LHCN-M2 (cell line): ENCODE results near the gene ZCCHC24. TPM values are rescaled to one million over a fixed set of nuclear protein-coding genes. Genes with fewer than 3 reads are reported as not detected.

ENCODE experiments used
- DNase-seq: peaks from one replicate; pipeline ENCODE4 v3.0.0-alpha.2; 2012; ENCODE audit warnings: low read depth
- total RNA-seq: library from RNA; depleted of rRNA; stranded (reverse); fragments of >200 nt; gene quantifications from 2 replicates; pipeline ENCODE4 v1.2.3, GENCODE V29; 2014

ZCCHC24 gene
- total RNA-seq, 1 experiment from 2014 or later: 17.7 TPM

GRCh38 chr10:79431891-79432831 lies 13.3 kb downstream of the ZCCHC24 start:
- no peak for DNase-seq

DNA sequence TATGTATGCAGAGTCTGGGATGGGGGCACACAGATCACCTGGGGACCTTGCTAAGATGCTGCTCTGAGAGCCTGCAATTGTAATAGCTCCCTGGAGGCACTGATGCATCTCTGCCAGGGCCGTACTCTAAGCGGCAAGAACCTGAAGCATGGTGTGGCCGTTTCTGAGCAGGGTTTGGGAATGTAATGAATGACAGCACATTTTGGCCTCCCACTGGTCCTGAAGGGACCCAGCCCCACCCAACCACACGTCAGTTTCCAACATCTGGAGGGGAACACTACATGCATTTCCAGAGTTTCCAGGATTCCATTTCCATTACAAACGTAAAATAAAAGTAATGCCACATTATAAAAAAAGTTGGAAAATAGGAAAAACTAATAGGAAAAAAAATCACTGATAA lies 14.0 kb downstream of the ZCCHC24 start:
- no peak for DNase-seq

- DNase-seq: no peak
Observed at GRCh38 chr10:79430936-79431335, 14.5 kb downstream of the ZCCHC24 start.

DNA sequence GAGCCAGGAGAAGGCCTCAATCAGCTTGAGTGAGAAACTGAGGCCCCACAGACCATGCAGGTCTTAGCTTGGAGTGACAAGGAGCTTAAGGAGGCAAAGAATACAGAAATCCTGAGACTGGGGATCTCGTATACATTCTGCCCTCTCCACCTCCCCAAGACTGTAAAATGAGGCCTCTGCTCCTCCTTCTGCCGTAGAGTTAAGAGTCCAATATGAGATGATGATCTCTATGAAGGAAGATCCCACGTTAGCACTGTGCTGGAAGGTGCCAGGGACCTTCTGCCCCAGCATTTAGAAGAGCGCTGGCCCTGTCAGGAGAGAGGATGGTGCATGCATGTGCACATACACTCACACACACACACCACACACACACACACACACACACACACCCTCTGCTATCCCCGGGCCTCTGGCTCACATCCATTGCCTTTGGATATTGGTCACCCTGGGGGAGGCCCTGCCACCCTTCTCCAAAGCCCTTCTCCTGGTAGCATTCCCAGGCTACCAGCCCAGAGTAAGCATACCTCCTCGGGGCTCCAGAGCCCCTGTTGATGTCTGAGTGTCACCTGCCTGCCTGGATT lies 15.0 kb downstream of the ZCCHC24 start:
- DNase-seq: no peak

DNA sequence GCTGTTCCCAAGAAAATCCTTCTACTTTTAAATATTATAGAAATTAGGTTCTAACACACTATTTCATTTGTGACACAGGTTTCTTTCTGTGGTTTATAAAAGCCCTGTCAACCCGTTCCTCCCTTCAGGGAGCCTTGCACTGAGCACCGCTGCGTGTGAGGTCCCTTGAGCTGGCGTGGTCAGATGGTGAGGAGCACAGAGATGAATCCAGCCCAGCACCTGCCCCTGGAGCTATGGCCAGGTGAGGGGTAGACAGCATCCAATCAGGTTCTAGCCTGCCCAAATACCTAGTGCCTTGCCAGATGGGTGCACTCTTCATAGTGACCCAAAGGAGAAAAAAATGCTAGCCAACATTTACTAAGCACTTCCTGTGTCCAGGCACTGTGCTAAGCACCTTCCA lies 15.7 kb downstream of the ZCCHC24 start:
- DNase-seq: no peak

DNA sequence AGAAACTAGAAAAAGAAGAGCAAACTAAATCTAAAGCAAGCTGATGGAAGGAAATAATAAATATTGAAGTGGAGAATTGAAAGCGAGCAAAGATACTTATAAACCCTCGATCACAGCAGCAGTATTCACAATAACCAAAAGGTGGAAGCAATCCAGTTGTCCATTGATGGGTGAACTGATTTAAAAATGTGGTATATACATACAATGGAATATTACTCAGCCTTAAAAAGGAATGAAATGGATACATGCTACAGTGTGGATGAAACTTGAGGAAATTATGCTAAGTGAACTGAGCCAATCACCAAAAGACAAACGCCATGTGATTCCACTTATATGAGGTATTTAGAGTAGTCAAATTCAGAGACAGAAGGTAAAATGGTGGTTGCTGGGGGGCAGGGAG lies 17.5 kb downstream of the ZCCHC24 start:
- no peak for DNase-seq

GRCh38 chr10:79425074-79425532 lies 20.3 kb downstream of the ZCCHC24 start:
- no peak for DNase-seq

GRCh38 chr10:79424221-79425073 lies 21.0 kb downstream of the ZCCHC24 start:
- no peak for DNase-seq

- peak; percentile 87 for DNase-seq
Observed at GRCh38 chr10:79422178-79422892, 23.1 kb downstream of the ZCCHC24 start.

GRCh38 chr10:79420974-79421688 lies 24.3 kb downstream of the ZCCHC24 start:
- DNase-seq: no peak

DNA sequence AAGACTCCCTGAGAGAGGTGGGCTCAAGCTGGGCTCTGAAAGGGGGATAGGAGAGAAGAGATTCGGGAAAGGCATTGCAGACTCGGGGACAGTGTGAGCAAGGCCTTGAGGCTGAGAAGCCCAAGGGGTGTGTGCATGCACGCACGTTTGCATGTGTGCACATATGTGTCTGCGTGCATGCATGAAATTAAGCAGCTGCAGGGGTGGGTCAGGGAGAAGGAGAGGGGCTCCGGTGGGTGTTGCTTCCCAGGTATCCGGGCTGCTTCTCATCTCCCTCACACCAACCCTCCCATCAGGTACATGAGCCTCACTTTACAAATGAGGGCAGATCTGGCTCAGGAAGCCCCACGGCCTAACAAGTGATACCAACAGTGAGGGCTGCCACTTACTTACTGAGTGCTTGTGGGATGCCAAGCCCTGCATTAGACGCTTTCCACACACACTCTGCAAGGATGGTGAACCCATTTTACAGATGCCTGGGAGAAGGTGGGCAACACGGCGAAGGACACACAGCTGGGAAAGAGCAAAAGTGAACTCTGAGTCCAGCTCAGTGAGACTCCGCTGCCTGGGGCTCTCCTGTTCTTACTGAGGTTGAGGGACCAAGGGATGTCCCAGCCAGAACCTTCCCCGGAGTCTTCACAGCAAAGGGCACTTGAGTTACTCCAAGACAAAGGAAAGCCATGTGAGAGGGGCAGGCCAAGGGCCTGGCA lies 26.4 kb downstream of the ZCCHC24 start:
- DNase-seq: no peak

GRCh38 chr10:79418274-79418673 lies 27.1 kb downstream of the ZCCHC24 start:
- no peak for DNase-seq

DNA sequence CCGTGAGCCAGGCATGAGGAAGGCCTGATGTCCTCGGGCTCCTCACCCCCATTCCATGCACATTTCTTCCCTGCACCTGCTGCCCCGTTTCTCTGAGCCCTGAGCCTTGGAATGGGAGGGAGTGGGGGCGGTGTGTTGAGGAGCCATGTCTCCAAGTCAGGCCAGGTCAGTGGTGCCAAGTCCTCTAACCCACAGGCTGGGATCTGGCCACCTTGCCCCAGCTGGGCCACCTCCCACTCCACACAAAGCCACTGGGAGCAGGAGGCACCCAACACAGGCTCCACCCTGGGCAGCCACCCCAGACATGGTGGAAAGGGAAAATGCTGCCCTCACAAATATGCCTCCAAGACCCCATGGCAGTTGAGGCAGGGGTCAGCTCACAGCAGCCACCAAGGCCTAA lies 27.7 kb downstream of the ZCCHC24 start:
- no peak for DNase-seq

DNA sequence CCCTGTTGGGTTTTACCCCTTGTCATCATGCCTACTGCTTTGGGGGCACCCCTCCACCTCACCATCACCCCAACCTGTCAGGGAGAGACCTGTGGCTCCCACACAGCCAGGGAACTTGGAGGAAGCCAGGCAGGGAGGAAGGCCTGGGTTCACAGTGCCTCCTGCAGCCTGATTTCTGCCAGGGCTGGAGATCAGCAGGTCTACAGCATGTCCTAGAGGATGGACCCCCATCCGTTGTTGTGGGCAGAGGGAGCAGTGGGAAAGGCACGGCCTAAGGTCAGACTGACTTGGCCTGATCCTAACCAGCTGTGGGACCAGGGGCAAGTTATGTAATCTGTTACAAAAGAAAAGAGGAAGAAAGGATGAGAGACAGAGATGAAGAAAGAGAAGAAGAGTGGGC lies 28.2 kb downstream of the ZCCHC24 start:
- no peak for DNase-seq

- no peak for DNase-seq
Observed at GRCh38 chr10:79416578-79417255, 28.7 kb downstream of the ZCCHC24 start.

DNA sequence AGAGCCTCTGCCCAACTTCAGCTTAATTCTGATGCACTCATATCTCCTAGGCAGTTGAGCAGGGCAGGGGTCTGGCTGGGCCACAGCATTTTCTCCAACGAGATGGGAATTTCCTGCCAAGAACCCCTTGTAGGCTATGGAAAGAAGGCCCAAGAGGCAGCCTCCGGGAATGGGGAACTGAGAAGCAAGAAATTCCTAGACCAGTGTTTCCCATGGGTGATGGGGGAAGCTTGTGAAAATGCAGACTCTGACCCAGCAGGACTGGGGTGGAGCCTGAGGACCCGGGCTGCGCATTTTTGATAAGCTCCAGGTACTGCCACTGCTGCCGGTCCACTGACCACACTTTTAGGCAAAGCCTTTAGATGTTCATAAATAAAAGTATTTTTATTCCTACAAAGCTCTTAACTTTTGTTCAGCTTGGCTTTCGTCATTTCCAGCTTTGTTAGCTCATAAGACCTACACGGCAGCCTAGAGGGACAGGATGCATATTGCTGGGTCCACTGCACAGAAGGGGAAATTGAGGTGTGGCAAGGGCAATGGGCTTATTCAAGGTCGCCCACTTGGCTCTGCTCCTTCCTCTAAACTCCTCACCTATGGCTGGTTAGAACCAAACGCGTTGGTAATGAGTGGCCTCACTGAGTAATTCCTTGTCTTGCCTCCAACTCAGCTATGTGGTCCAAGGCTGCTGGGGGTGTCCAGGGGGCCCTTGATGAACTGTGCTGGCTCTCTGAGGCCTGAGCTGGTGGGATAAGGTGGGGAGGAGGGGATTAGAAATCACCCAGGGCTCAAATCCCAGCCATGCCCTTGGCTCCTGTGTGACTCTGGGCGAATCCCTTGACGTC lies 29.5 kb downstream of the ZCCHC24 start:
- DNase-seq: no peak

DNA sequence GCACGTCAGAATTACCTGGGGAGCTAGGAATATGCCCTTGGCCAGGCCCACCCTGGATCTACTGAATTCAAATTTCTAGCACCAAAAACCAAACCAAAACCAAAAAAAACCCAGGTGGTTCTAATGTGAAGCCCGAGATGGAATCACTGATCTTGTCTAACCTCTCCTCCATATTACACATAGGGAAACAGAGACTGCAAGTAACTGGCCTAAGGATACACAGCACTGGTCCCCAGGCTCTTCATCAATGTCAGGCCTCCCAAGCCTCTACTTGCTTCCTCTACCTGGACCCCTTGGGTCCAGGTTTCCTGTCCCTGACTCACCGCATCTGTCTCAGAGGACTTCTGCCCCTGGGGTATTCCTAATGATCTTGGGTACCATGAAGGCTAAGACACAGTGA lies 30.7 kb downstream of the ZCCHC24 start:
- no peak for DNase-seq

DNA sequence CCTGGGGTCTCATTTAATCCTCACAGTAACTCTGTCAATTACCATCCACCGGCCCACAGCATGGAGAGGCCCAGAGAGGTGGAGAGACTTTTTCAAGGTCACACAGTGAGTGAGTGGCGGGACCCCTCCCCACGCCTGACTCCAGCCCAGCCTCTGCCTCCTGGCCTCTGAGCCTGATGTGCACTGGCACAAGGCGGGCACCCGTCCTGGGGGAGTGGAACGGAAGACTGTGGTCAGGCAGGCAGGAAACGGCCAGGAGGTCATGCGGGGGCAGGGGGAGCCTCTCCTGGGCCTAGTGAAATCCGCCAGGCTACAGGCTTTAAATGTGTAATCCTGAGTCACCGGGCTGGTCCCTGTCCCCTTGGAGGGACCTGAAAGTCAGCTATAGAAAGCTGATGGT lies 32.2 kb downstream of the ZCCHC24 start:
- DNase-seq: peak; percentile 82

DNA sequence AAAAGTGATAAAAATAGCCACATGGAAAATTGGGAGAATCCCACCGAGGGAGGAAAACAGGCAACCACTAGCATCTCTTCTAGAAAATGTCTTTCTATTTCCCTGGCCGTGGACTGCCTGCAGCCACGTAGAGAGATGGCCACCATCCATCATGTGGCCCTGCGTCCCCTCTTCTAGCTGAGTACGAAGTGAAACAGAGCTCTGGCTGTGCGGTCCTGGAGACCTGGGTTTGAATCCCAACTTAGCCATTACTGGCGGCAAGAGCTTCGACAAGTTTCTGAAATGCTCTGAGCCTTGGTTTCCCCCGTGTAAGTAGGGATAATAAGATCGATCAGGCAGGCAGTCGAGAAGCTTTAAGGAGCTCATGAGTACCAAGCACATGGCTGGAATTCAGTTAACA lies 32.9 kb downstream of the ZCCHC24 start:
- no peak for DNase-seq
